PC-9 (cell line): ENCODE measurements around the gene PRLHR. TPM values are rescaled to one million over a fixed set of nuclear protein-coding genes. Genes with fewer than 3 reads are reported as not detected.

ENCODE experiments used
- Bru-seq: library from RNA; stranded (reverse); fragments of 400-500 nt; gene quantifications from one replicate; lab custom pipeline; 2021; lab: Mats Ljungman, UMichigan
- BruChase-seq, 2 experiments: library from RNA; stranded (reverse); fragments of 400-500 nt; gene quantifications; one replicate each; lab custom pipeline; 2021; lab: Mats Ljungman, UMichigan
- BruUV-seq: library from RNA; stranded (reverse); fragments of 400-500 nt; replicated peaks from 2 replicates; lab custom pipeline; 2021; lab: Mats Ljungman, UMichigan
- CTCF ChIA-PET: fragments of 300-600 bp; sonication (Branson Sonifier 250); formaldehyde crosslinking; loops from one replicate; lab custom pipeline; 2022; ENCODE audit warnings: antibody characterized with exemption; lab: Charles Lee
- POLR2A ChIA-PET: fragments of 300-600 bp; sonication (Branson Sonifier 250); formaldehyde crosslinking; loops from one replicate; lab custom pipeline; 2022; ENCODE audit warnings: antibody characterized with exemption; ENCODE audit not compliant: unreplicated experiment; lab: Charles Lee
- DNase-seq, 2 experiments: peaks; one replicate each; pipeline versions ENCODE4 v3.0.0 to v3.0.0-alpha.2; 2015 to 2022; ENCODE audit warnings: mixed read lengths in 1 of 2
- H2AFZ ChIP-seq: fragments of 200-600 bp; sonication (generic); 2 replicates; pipeline ENCODE4 v1.8.1; 2017; ENCODE audit warnings: antibody characterized with exemption
- H3F3A ChIP-seq: fragments of 200-600 bp; sonication (generic); 2 replicates; pipeline ENCODE4 v1.8.1; 2017; ENCODE audit warnings: antibody characterized with exemption, mild to moderate bottlenecking, low read depth; ENCODE audit not compliant: insufficient read depth
- H3K27ac ChIP-seq: fragments of 200-600 bp; sonication (generic); 2 replicates; pipeline ENCODE4 v1.6.1; 2016; ENCODE audit warnings: mixed run types
- H3K27me3 ChIP-seq: fragments of 200-600 bp; sonication (generic); 2 replicates; pipeline ENCODE4 v1.6.1; 2016; ENCODE audit warnings: low read depth, mixed run types; ENCODE audit not compliant: insufficient read depth
- H3K36me3 ChIP-seq: fragments of 200-600 bp; sonication (generic); 2 replicates; pipeline ENCODE4 v1.6.1; 2016; ENCODE audit warnings: low read depth, mixed run types
- H3K4me1 ChIP-seq: fragments of 200-600 bp; sonication (generic); replicated peaks from 2 replicates; pipeline ENCODE4 v1.6.1; 2016; ENCODE audit warnings: mixed run types; ENCODE audit not compliant: insufficient read depth
- H3K4me2 ChIP-seq: fragments of 200-600 bp; sonication (generic); 2 replicates; pipeline ENCODE4 v1.6.1; 2017; ENCODE audit warnings: mixed run types
- H3K4me3 ChIP-seq: fragments of 200-600 bp; sonication (generic); 2 replicates; pipeline ENCODE4 v1.6.1; 2016; ENCODE audit warnings: mixed run types
- H3K79me2 ChIP-seq: fragments of 200-600 bp; sonication (generic); 2 replicates; pipeline ENCODE4 v1.6.1; 2017; ENCODE audit warnings: low read depth, mixed run types
- H3K9me2 ChIP-seq: fragments of 200-600 bp; sonication (generic); 2 replicates; pipeline ENCODE4 v1.8.1; 2017; ENCODE audit warnings: mild to moderate bottlenecking; ENCODE audit not compliant: insufficient read depth
- H3K9me3 ChIP-seq: fragments of 200-600 bp; sonication (generic); 2 replicates; pipeline ENCODE4 v1.8.1; 2016; ENCODE audit warnings: low read depth; ENCODE audit not compliant: insufficient read depth
- H4K20me1 ChIP-seq: fragments of 200-600 bp; sonication (generic); 2 replicates; pipeline ENCODE4 v1.8.1; 2017; ENCODE audit not compliant: insufficient read depth
- CTCF ChIP-seq: fragments of 200-600 bp; sonication (generic); conservative IDR thresholded peaks from 2 replicates; pipeline ENCODE4 v1.6.1; 2017; ENCODE audit warnings: mixed run types, antibody characterized with exemption, mild to moderate bottlenecking, moderate library complexity
- EZH2 ChIP-seq: fragments of 200-600 bp; sonication (generic); IDR thresholded peaks from 2 replicates; pipeline ENCODE4 v1.8.0; 2017; ENCODE audit warnings: antibody characterized with exemption, low read depth
- intact Hi-C: fragments of 100-400 bp; cut with micrococcal nuclease; formaldehyde crosslinking; loops from one replicate; pipeline ENCODE4 v1.10.0; 2022; ENCODE audit not compliant: unreplicated experiment
- long read RNA-seq: library from polyadenylated mRNA; stranded (forward); transcript quantifications from one replicate; pipeline ENCODE4 v2.0.0, GENCODE V29; 2022
- total RNA-seq: library from RNA; stranded (reverse); gene quantifications from 2 replicates; pipeline ENCODE4 v1.2.3, GENCODE V29; 2021

PRLHR gene
- not detected in 2 replicates for total RNA-seq
- Bru-seq, nascent RNA = not detected
- BruChase-seq, experiment 1, labeled RNA remaining after a 2-hour chase = percentile 15 among the genes with signal in this experiment
- percentile 19 among the genes with signal in this experiment for BruChase-seq, experiment 2, labeled RNA remaining after a 6-hour chase
- long read RNA-seq = 0 reads

DNA sequence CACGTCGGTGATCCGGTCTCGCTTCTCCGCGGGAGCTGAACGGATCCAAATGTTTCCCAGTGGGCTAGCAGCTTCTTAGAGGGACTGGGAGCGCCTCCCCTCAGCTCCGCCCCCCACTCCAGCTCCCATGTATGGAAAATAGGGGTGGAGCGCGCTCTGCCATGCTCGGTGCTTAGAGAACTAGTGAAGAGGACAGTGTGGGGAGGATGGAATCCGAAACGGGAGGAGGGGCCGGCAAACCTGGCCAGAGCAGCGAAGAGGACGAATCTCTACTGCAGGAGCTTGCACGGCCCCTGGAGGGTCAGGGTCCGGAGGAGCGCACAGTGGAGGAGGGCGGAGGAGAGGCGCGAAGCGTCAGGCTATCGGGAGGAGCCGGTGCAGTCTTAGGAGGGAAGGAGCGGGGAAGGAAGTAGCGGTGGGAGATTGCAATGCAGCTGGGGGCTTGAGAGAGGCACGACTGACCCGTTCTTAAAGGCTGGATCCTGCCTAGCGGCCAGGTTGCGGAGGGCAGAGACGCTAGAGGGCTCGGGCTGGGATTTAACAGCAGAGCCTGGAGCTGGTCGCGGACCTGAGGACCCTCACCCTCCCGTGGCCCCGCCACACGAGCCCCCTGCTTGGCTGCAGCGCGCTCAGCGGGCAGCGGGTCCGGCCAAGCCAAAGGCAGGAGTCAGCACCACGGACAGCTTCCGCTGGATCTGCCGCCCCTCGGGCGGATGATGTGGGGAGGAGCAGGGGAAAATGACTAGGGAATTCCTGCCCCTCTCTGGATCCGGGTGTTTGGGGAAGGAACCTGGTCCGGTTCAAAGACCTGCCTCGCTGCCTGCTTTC lies at the start of gene PRLHR:
TSS of gene PRLHR (minus strand) at position 51 of the 828 bp plus-strand sequence. CDS start 404 bp downstream, outside the sequence.
- no peaks in the 10 kb centered on the region for H4K20me1 ChIP-seq
- no peaks in the 10 kb centered on the region for H3K4me1 ChIP-seq
- H3F3A ChIP-seq = no peaks in the 10 kb centered on the region
- H2AFZ ChIP-seq = no peak within 1 kb of the TSS
- no peaks in the 10 kb centered on the region for H3K9me3 ChIP-seq
- TF ChIP-seq EZH2 (no peak), CTCF (no peak)
- ChIA-PET CTCF (no interaction called here), POLR2A (no interaction called here)
- H3K27me3 ChIP-seq = peaks cover 48% of the 10 kb centered on the region
- no peak for DNase-seq
- H3K9me2 ChIP-seq = no peaks in the 10 kb centered on the region
- no TSS peak for BruUV-seq
- no peak within 1 kb of the TSS for H3K4me3 ChIP-seq
- no peak within 1 kb of the TSS for H3K4me2 ChIP-seq
- H3K36me3 ChIP-seq = no peaks in the 10 kb centered on the region
- no peaks in the 10 kb centered on the region for H3K79me2 ChIP-seq
- intact Hi-C loops = no loop called here
- H3K27ac ChIP-seq = no peak within 1 kb of the TSS

- CTCF ChIA-PET = no interaction called here
- Histone ChIP-seq H3K9me3 (no peaks in the 10 kb centered on the region), H3K27me3 (peaks cover 45% of the 10 kb centered on the region), H3K27ac (no peak overlapping the region), H4K20me1 (no peaks in the 10 kb centered on the region), H3K4me2 (no peak overlapping the region), H3K79me2 (no peaks in the 10 kb centered on the region), H3F3A (no peaks in the 10 kb centered on the region), H2AFZ (no peak overlapping the region), H3K36me3 (no peaks in the 10 kb centered on the region), H3K4me3 (no peak overlapping the region), H3K4me1 (no peaks in the 10 kb centered on the region), H3K9me2 (no peaks in the 10 kb centered on the region)
- no peak for TF ChIP-seq CTCF
- no peak for TF ChIP-seq EZH2
- BruUV-seq = no TSS peak
- POLR2A ChIA-PET = no interaction called here
- intact Hi-C loops = no loop called here
- no peak for DNase-seq
Observed at GRCh38 chr10:118642228-118642627, 46.8 kb upstream of the PRLHR start.

DNA sequence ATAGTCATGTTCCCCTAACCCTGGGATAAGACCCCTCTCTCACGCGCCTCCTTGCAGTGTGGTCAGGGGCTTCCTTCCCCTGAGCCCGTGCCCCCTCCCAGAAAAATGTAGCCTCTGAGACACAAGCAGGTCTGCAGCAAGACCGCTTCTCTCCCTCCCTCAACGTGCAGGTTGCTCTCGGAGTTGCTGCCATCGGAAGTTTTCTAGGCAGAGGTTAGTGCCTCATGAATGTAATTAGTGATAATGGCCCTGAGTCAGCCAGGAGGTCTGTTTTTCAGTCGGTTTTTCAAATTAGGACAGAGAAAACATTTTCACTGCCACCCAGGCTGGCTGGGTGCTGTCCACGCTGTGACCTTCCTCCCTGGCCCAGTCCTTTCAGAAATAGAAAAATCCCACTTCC lies 43.2 kb upstream of the PRLHR start:
- TF ChIP-seq EZH2 (no peak), CTCF (no peak)
- Histone ChIP-seq H3K36me3 (no peaks in the 10 kb centered on the region), H4K20me1 (no peaks in the 10 kb centered on the region), H3K79me2 (no peaks in the 10 kb centered on the region), H3K4me2 (no peak overlapping the region), H3K4me3 (no peak overlapping the region), H3K4me1 (no peaks in the 10 kb centered on the region), H3K9me2 (no peaks in the 10 kb centered on the region), H3K27me3 (peaks cover 37% of the 10 kb centered on the region), H2AFZ (no peak overlapping the region), H3F3A (no peaks in the 10 kb centered on the region), H3K9me3 (no peaks in the 10 kb centered on the region), H3K27ac (no peak overlapping the region)
- POLR2A ChIA-PET = no interaction called here
- CTCF ChIA-PET = no interaction called here
- no peak for DNase-seq
- no TSS peak for BruUV-seq
- intact Hi-C loops = no loop called here
